Large intestine (tissue), 3 donors: ENCODE results near the gene ZBTB33. TPM values are rescaled to one million over a fixed set of nuclear protein-coding genes. Genes with fewer than 3 reads are reported as not detected.

Source experiments
- DNase-seq, 2 donors: peaks; one replicate each; pipeline versions ENCODE4 v3.0.0 to v3.0.0-alpha.2; 2013
- H3K27ac ChIP-seq: one replicate; pipeline ENCODE4 v1.5.1; 2013; ENCODE audit warnings: low read length
- H3K27me3 ChIP-seq: 2 replicates; pipeline ENCODE4 v1.6.1; 2013; ENCODE audit warnings: low read length; ENCODE audit not compliant: control insufficient read depth, insufficient read depth
- H3K36me3 ChIP-seq: 2 replicates; pipeline ENCODE4 v1.6.1; 2013; ENCODE audit warnings: low read length; ENCODE audit not compliant: control insufficient read depth, insufficient read depth
- H3K4me1 ChIP-seq: one replicate; pipeline ENCODE4 v1.6.1; 2013; ENCODE audit warnings: low read length; ENCODE audit not compliant: control insufficient read depth, insufficient read depth
- H3K4me3 ChIP-seq: one replicate; pipeline ENCODE4 v1.5.1; 2013; ENCODE audit warnings: low read length
- H3K9me3 ChIP-seq: one replicate; pipeline ENCODE4 v1.6.1; 2013; ENCODE audit warnings: mild to moderate bottlenecking, low read depth, low read length, moderate library complexity; ENCODE audit not compliant: control insufficient read depth
- WGBS: methylation state at CpG from one replicate; pipeline ENCODE4 v1.1.5; 2013; ENCODE audit warnings: low lambda C conversion rate; ENCODE audit not compliant: insufficient coverage; 5-methylcytosine and 5-hydroxymethylcytosine counted together
- polyA plus RNA-seq: library from polyadenylated mRNA; unstranded; fragments of 120-200 nt; gene quantifications from one replicate; pipeline ENCODE4 v1.2.1, GENCODE V29; 2013

The ZBTB33 gene
- polyA plus RNA-seq, 1 donor = 12.8 TPM

- no peak for DNase-seq
- Histone ChIP-seq H3K27me3 (no peaks in the 10 kb centered on the region), H3K9me3 (no peaks in the 10 kb centered on the region), H3K4me3 (no peak overlapping the region), H3K36me3 (no peaks in the 10 kb centered on the region), H3K27ac (no peak overlapping the region), H3K4me1 (no peaks in the 10 kb centered on the region)
- WGBS = no CpG with 5 or more reads among the region's 9 CpGs
These were observed 22.3 kb upstream of the ZBTB33 start for GRCh38 chrX:120228187-120228908.

- Histone ChIP-seq H3K27ac (no peak overlapping the region), H3K36me3 (peaks cover 2% of the 10 kb centered on the region), H3K27me3 (no peaks in the 10 kb centered on the region), H3K9me3 (no peaks in the 10 kb centered on the region), H3K4me3 (no peak overlapping the region), H3K4me1 (no peaks in the 10 kb centered on the region)
- no peak for DNase-seq
- WGBS = no CpG with 5 or more reads among the region's 6 CpGs
These were observed 15.3 kb upstream of the ZBTB33 start for GRCh38 chrX:120235284-120235683.

GRCh38 chrX:120236687-120237479, 13.7 kb upstream of the ZBTB33 start:
- H3K4me1 ChIP-seq = no peaks in the 10 kb centered on the region
- WGBS = no CpG with 5 or more reads among the region's 3 CpGs
- DNase-seq = no peak
- H3K36me3 ChIP-seq = peaks cover 2% of the 10 kb centered on the region
- H3K4me3 ChIP-seq = no peak overlapping the region
- H3K27ac ChIP-seq = no peak overlapping the region
- no peaks in the 10 kb centered on the region for H3K27me3 ChIP-seq
- no peaks in the 10 kb centered on the region for H3K9me3 ChIP-seq

DNA sequence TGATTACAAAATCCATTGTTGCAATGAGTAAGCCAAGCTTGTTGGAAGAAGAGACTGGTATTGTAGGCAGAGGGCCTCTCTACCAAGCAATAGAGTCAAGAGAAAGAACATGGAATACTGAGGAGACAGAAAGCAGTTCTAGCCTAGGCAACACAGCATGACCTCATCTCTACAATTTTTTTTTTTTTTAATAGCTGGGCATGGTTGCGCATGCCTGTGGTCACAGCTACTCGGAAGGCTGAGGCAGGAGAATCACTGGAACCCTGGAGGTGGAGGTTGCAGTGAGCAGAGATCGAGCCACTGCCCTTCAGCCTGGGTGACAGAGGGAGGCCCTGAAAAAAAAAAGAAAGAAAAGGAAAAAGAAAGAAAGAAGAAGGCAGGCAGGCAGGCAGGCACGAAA, 11.7 kb upstream of the ZBTB33 start:
- H3K27me3 ChIP-seq = no peaks in the 10 kb centered on the region
- H3K27ac ChIP-seq = no peak overlapping the region
- no peak for DNase-seq
- H3K36me3 ChIP-seq = peaks cover 2% of the 10 kb centered on the region
- WGBS = 94% methylated on average over 2 of the region's 4 CpGs
- no peaks in the 10 kb centered on the region for H3K9me3 ChIP-seq
- H3K4me3 ChIP-seq = no peak overlapping the region
- H3K4me1 ChIP-seq = no peaks in the 10 kb centered on the region

DNA sequence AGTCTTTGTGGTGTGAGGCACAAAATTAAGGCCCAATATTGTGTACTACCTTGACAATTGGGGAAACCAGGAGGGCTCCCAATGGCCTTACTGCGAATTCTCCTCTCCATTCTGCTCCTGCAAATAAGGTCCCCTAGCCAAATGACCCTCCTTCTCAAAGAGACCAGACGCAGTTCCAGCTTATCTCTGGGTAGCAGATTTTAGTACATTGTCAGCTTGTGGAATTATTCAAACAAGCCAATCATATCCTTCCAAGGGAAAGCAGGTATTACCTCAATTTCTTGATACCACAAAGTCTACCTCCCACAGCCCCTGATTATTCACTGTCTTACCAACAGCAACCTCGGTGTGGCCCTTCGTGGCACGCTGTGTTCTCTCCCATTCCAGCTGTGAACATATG, 7.8 kb upstream of the ZBTB33 start:
- DNase-seq = no peak
- WGBS = no CpG with 5 or more reads among the region's 5 CpGs
- Histone ChIP-seq H3K9me3 (no peaks in the 10 kb centered on the region), H3K27me3 (no peaks in the 10 kb centered on the region), H3K4me1 (no peaks in the 10 kb centered on the region), H3K36me3 (peaks cover 2% of the 10 kb centered on the region), H3K27ac (no peak overlapping the region), H3K4me3 (no peak overlapping the region)

GRCh38 chrX:120244395-120244734, 6.2 kb upstream of the ZBTB33 start:
- H3K27ac ChIP-seq = peak overlapping the region; percentile 88
- H3K9me3 ChIP-seq = no peaks in the 10 kb centered on the region
- no peaks in the 10 kb centered on the region for H3K27me3 ChIP-seq
- H3K4me3 ChIP-seq = peak overlapping the region; percentile 84
- H3K36me3 ChIP-seq = peaks cover 2% of the 10 kb centered on the region
- WGBS = 0% methylated on average over 1 of the region's 16 CpGs
- H3K4me1 ChIP-seq = no peaks in the 10 kb centered on the region
- no peak for DNase-seq

DNA sequence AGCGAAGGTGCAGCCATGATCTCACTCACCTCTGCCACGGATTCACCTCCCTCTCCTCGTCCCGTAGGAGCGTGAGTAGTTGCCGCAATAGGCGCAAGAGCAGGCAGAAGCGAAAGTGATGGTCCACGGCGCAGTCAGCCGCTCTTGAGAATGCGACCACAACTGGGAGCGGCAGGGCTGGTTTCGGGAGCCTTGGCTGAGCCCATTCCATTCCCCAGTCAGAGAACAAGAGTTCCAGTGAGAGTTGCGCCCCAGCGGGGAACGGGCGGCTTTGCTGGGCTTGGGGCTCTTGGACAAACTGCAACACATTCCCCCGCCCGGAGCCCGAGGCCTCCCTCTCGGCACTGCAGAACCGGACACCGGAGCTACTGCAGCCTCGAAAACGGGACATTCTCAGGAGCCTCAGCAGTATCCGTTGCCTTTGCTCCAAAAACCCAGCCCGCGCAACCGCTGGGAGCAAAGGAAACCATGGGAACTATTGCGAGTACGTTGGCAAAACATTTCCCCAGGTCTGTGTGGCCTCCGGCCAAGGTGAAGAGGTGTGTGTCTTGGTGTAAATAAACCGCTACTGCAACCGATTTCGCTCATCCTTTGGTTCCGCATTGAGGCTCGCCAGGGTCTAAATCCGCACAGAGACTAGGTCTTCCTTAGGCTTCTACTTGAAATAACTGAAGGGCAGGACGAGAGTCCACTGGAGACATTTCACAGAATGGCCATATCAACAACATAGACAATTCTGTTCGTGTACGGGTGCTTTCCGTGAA, 5.7 kb upstream of the ZBTB33 start:
- peak overlapping the region; percentile 84 for H3K4me3 ChIP-seq
- H3K9me3 ChIP-seq = no peaks in the 10 kb centered on the region
- H3K36me3 ChIP-seq = no peaks in the 10 kb centered on the region
- H3K27me3 ChIP-seq = no peaks in the 10 kb centered on the region
- H3K27ac ChIP-seq = peak overlapping the region; percentile 88
- DNase-seq = peak; percentile 45 to 77
- no peaks in the 10 kb centered on the region for H3K4me1 ChIP-seq
- WGBS = no CpG with 5 or more reads among the region's 43 CpGs

- Histone ChIP-seq H3K9me3 (no peaks in the 10 kb centered on the region), H3K4me1 (no peaks in the 10 kb centered on the region), H3K36me3 (peaks cover 15% of the 10 kb centered on the region), H3K4me3 (peak overlapping the region; percentile 79), H3K27me3 (no peaks in the 10 kb centered on the region), H3K27ac (peak overlapping the region; percentile 96)
- no CpG with 5 or more reads among the region's 28 CpGs for WGBS
- peak; percentile 16 to 67 for DNase-seq
These were observed 929 bp downstream of the ZBTB33 start for GRCh38 chrX:120251471-120252011.

GRCh38 chrX:120253784-120254183, 3.2 kb downstream of the ZBTB33 start:
- H3K27ac ChIP-seq = no peak overlapping the region
- no CpG with 5 or more reads among the region's 6 CpGs for WGBS

GRCh38 chrX:120260369-120260768, 9.8 kb downstream of the ZBTB33 start:
- WGBS = no CpG with 5 or more reads among the region's 3 CpGs

More at GRCh38 chrX:120253784-120254183, 3.2 kb downstream of the ZBTB33 start:
- DNase-seq = no peak
- Histone ChIP-seq H3K27me3 (no peaks in the 10 kb centered on the region), H3K4me3 (no peak overlapping the region), H3K4me1 (no peaks in the 10 kb centered on the region), H3K9me3 (no peaks in the 10 kb centered on the region), H3K36me3 (peaks cover 15% of the 10 kb centered on the region)

More at GRCh38 chrX:120260369-120260768, 9.8 kb downstream of the ZBTB33 start:
- Histone ChIP-seq H3K36me3 (no peaks in the 10 kb centered on the region), H3K27ac (no peak overlapping the region), H3K9me3 (no peaks in the 10 kb centered on the region), H3K4me1 (no peaks in the 10 kb centered on the region), H3K4me3 (no peak overlapping the region), H3K27me3 (no peaks in the 10 kb centered on the region)
- DNase-seq = no peak
